Measurements from ENCODE around the gene TXNDC12. TPM values are rescaled to one million over a fixed set of nuclear protein-coding genes. Genes with fewer than 3 reads are reported as not detected.
"Not testable (repeated sequence)": the region's sequence is repeated elsewhere in the genome, so short reads cannot be mapped to it uniquely, and the experiment has no call there.

The TXNDC12 gene
- 23.0 and 37.8 TPM in 2 replicates for total RNA-seq

DNA sequence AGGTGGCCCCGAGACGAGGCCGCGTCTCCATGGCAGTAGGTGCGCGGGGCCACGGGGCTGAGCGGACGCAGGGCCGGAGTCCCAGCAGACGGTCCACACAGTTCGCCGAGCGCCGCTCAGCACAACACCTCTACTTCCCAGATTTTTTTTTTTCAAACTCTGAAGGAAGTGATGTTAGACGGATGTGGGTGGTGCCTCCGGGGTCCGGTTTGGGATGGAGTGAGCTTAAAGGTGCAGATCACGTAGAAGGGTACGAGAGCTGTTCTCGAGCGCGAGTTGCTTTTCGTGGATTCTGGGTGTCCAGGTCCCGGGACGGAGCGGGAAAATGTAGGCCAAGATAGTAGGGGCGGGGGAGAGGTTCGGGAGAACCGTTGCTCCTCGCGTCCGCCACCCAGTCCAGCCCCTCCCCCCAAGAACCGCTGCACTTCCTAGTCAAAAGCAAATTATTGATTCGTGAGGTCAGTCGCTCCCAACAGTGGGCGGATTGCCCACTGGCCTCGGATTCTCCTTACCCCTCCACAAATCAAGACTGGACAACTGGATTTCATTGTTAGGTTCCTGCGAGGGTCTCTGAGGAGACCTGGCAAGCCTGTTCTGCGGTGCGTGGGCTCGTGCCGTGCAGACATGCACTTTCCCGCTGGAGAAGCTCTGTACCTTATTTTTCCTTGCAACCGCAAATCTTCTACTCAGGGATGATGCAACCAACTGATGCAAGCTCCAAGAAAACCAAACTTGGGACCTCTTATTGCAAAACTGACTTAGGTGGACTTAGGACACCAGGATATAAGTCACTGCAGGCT, at the start of gene TXNDC12:
Gene TXNDC12 (minus strand): TSS at position 126 of the 800 bp plus-strand sequence. CDS start 95 bp downstream, at position 31.
- peak; percentile 93 for DNase-seq

GRCh38 chr1:52102336-52103013, 47.5 kb upstream of the TXNDC12 start:
- DNase-seq, result no peak

DNA sequence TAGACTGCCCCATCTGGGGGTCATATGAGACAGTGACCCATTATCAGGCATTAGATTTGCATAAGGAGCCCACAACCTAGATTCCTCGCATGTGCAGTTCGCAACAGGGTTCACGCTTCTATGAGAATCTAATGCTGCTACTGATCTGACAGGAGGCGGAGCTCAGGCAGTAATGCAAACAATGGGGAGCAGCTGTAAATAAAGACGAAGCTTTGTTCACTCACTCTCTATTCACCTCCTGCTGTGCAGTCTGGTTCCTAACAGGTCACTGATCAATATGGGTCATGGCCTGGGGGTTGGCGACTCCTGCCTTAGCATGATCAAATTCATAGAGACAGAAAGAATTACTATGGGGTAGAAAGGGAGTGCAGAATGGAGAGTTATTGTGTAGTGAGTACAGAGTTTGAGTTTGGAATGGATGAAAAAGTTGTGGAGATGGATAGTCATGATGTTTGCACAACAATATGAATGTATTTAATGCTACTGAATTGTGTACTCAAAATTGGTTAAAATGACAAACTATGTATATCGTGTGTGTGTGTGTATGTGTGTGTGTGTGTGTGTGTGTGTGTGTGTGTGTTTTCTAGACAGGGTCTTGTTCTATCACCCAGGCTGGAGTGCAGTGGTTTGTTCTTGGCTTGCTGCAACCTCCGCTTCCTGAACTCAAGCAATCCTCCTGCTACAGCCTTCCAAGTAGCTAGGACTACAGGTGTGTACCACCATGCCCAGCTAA, 43.3 kb upstream of the TXNDC12 start:
- no peak for DNase-seq

GRCh38 chr1:52096216-52096615, 41.2 kb upstream of the TXNDC12 start:
- DNase-seq, result no peak

GRCh38 chr1:52094300-52094699, 39.3 kb upstream of the TXNDC12 start:
- DNase-seq, result not testable (repeated sequence)

- not testable (repeated sequence) for DNase-seq
These were observed 32.9 kb upstream of the TXNDC12 start for GRCh38 chr1:52087892-52088291.

DNA sequence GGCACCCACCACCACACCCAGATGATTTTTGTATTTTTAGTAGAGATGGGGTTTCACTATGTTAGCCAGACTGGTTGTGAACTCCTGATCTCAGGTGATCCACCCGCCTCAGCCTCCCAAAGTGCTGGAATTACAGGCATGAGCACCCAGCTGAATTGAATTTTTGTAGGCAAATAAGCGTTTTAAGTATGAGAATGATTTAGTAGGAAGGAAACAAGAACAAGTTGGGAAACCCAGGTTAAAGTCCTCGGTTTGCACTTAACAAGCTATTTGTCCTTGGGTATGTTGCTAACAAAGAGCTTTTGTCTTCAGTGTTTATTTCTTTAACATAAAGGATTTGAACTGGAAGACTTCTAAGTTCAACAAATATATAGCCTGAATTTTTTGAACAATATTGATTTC, 25.0 kb upstream of the TXNDC12 start:
- no peak for DNase-seq

DNA sequence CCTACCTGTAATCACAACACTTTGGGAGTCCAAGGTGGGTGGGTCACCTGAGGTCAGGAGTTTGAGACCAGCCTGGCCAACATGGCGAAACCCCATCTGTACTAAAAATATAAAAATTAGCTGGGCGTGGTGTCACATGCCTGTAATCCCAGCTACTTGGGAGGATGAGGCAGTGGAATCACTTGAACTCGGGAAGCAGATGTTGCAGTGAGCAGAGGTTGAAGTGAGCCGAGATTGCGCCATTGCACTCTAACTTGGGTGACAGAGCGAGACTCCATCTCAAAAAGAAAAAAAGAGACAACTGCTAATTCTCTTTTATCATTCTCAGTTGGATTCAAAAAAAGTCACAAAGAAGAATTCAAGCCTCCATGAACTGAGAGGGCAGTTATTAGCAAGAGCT, 22.3 kb upstream of the TXNDC12 start:
- not testable (repeated sequence) for DNase-seq

DNA sequence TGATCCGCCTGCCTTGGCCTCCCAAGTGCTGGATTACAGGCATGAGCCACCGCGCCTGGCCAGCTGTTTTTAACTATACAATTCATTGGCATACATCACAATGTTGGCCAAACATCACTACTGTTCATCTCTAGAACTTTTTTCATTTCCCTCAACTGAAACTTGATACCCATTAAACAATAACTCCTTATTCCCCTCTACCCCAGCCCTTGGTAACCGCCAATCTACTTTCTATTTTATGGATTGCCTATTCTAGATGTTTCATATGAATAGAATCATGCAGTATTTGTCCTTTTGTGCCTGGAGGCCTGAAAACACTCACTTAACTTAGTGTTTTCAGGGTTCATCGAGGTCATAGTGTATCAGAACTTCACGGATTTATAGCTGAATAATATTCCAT, 17.3 kb upstream of the TXNDC12 start:
- DNase-seq, result no peak

DNA sequence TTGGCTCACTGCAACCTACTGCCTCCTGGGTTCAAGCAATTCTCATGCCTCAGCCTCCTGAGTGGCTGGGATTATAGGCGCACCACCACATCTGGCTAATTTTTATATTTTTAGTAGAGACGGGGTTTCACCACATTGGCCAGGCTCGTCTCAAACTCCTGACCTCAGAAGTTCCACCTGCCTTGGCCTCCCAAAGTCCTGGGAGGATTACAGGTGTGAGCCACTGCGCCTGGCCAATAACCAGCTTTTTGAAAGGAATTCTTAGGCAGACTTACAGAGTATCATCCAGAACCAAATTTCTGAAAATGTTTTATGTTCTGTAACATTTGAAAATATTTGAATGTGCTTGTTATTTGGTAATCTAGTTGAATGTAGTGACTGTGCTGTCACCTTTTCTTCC, 15.7 kb upstream of the TXNDC12 start:
- no peak for DNase-seq

DNA sequence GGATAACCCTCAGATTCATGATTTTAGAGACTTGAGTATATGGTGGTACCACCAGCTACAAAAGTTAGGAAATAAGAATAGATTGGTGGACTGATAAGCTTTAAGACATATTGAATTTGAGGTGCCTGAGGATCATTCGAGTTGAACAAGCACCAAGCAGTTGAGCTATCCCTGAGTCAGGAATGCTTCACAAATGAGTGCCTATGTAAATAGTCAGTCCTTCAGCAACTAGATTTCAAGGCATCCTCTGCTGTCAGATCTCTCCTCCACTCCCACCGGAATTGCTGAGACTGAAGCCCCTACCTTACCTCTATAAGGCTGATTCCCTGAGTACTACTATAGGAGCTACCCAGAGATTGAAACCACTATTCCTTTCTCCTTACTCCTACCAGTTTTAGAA, 8.2 kb upstream of the TXNDC12 start:
- no peak for DNase-seq

DNA sequence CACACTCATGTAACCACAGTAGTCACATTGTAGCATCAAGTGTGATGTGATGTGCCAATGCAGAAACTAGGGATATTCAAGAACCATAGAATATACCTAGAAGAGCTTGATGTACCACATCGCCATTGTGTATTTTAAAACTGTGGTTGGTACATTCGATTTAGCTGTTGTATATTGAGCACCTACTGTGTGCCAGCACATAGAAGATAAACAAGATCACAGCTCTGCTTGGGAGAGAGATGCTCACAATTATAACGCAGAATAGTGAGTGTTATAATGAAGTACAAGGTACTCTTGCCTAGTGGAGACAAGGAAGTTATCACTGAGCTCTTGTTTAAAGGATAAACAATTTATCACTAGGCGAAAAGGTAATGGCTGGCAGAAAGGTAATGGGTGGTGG, 5.8 kb upstream of the TXNDC12 start:
- no peak for DNase-seq

DNA sequence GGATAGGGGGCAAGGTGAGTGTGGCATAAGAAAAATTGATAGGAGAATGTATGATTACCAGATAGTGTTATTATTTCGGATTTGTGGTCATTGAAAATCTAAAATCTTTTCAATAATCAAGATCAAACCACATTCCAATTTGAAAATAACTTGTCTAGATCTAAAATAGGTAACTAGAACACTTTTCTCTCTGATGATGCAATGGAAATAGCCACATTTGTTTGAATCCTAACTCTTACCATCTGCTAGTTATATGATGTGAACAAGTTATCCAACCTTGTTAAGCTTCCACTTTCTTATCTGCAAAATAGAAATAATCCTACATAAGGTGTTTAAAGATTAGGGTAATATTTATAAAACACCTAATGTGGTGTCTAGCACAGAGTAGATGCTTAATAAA, 4.9 kb upstream of the TXNDC12 start:
- DNase-seq, result no peak

DNA sequence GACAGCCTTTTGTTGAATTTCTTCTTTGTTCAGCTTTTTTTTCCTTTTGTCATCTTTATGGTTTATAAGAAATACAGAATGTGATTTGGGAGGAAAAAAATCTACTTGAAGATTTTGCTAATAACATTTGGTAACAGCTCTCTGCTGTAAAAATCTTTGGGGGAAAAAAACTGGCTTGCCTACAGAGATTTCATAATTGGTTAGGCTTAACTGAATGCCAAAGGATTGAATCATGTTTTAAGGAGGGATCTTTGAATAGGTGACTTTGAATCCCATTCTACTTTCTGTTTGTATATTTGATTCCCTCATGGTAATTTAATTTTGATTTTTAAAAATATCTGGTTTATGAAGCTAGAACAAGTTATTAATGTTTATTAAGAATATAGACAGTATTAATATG, 4.3 kb upstream of the TXNDC12 start:
- no peak for DNase-seq

- DNase-seq, result no peak
These were observed 3.0 kb upstream of the TXNDC12 start for GRCh38 chr1:52057876-52058415.

DNA sequence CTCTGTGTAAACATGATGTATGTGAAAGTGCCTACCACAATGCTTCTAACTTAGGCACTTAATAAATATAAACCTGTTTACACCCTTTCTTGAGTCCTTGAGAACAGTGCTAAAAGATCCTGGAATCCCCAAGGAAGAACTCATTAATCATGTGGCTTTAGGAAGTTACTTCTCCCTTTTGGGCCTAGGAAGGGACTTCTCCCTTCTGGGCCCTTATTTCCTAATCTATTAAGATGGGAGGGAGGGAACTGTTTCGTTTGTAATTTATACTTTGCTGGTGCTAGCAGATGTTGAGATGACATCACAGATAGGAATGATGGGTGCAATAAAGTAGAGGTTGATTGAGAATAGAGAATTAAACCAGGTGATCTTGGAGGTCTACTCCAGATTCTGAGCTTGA, 2.3 kb upstream of the TXNDC12 start:
- no peak for DNase-seq

- DNase-seq, result no peak
These were observed 1.9 kb upstream of the TXNDC12 start for GRCh38 chr1:52056937-52057231.

DNA sequence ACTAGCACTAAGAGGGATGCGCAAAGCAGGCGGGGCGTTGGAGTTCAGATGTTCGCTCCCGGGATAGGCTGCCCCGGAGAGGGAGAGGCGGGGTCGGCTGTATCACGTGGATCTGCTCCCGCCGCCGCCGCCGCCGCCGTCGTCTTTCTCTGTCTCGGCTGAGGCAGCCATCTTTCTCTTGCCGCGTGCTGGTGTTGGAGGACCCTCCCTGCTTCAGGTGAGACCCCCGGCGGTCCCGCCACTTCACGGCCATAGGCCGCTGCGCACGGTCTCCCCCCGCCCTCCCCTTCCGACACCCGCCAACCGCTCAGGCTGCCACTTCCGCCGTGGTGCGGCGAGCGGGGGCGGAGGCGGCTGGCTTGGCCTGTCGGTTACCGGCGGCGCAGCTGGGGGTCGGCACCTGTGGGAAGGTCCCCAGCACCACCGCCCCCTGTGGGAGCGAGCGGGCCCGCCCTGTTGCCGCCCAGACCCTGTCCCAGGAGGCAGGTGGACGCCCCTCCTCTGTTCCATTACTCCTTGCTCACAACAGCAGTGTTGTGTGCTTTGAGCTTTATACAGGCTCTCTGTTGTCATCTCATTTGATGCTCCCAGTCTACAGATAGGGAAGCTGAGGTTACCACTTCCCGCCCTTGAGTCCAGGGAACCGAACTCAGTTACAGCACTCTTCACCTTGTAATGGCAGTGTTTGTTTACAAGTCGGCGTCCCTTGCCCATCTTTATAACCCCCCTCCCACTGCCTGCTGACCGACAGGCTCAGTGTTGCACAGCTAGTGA, 1.4 kb upstream of the TXNDC12 start, which contains the start of gene BTF3L4:
Gene BTF3L4 (plus strand): TSS at position 133 of the 774 bp plus-strand sequence. CDS start 3,553 bp downstream, outside the sequence.
- peak; percentile 94 for DNase-seq

GRCh38 chr1:52055866-52056162, 823 bp upstream of the TXNDC12 start:
- DNase-seq, result no peak

- DNase-seq, result no peak
These were observed 410 bp downstream of the TXNDC12 start for GRCh38 chr1:52054496-52055065.

- DNase-seq, result no peak
These were observed 1.1 kb downstream of the TXNDC12 start for GRCh38 chr1:52053862-52054261.

- DNase-seq, result not testable (repeated sequence)
These were observed 5.7 kb downstream of the TXNDC12 start for GRCh38 chr1:52049337-52049736.

Data from dermis blood vessel endothelial cell (primary cell).